ENCODE measurements around the gene AFF2. TPM values are rescaled to one million over a fixed set of nuclear protein-coding genes. Genes with fewer than 3 reads are reported as not detected.

The AFF2 gene
- total and polyA plus RNA-seq, 2 donors (not counting 3 experiments of a cell fraction or from before 2014, with no cell fraction given) = 0.03 to 0.07 TPM

GRCh38 chrX:148856505-148856904 is 356.1 kb downstream of the AFF2 start:
- H3K9me1 ChIP-seq (replicated peaks; ENCODE audit: control insufficient read depth, extremely low read depth, insufficient read depth, low read length) = no peaks in the 10 kb centered on the region
- no TSS peak for BruUV-seq (replicated peaks)
- CTCF ChIA-PET = no interaction called here

More at GRCh38 chrX:148856505-148856904, 356.1 kb downstream of the AFF2 start:
- no peaks in the 10 kb centered on the region for H3K27me3 ChIP-seq (ENCODE audit: control insufficient read depth in 2 of 2, insufficient read depth in 2 of 2, low read length in 2 of 2)
- H3K27ac ChIP-seq (ENCODE audit: insufficient read depth, low read depth, low read length) = no peak overlapping the region
- POLR2A ChIA-PET = no interaction called here
- H3K4me2 ChIP-seq (ENCODE audit: insufficient read depth, low read length) = no peak overlapping the region
- FAIRE-seq (no peak), DNase-seq (ENCODE audit: low read depth, low spot score) (no peak)
- H3K4me1 ChIP-seq (ENCODE audit: control insufficient read depth, extremely low read depth, insufficient read depth, low read length) = no peaks in the 10 kb centered on the region
- H3K4me3 ChIP-seq (replicated peaks in 1 of 3; ENCODE audit: insufficient read depth in 1 of 3, low read depth in 1 of 3, low read length in 3 of 3) = no peak overlapping the region
- no peaks in the 10 kb centered on the region for H3K79me2 ChIP-seq (ENCODE audit: control insufficient read depth, insufficient read depth, low read length)
- intact Hi-C loops (cut with micrococcal nuclease) = no loop called here
- dilution Hi-C loops (cut with MboI; ENCODE audit: extremely low pct_ligation_motif_present, low sequenced_read_pairs) = no loop called here
- no peaks in the 10 kb centered on the region for H3K9me3 ChIP-seq (replicated peaks; ENCODE audit: control insufficient read depth, insufficient read depth, low read length)
- no peaks in the 10 kb centered on the region for H4K20me1 ChIP-seq (replicated peaks; ENCODE audit: control insufficient read depth, extremely low read depth, insufficient read depth, low read length)
- H3K9ac ChIP-seq (replicated peaks; ENCODE audit: extremely low read depth, insufficient read depth, low read length) = no peak overlapping the region
- no peak overlapping the region for H2AFZ ChIP-seq (ENCODE audit: low read depth, low read length)
- no peak for TF ChIP-seq POLR2A (IDR thresholded peaks at IDR 0.05; ENCODE audit: low read depth, low read length)
- TF ChIP-seq MAX (IDR thresholded peaks at IDR 0.05; ENCODE audit: insufficient read depth, insufficient read length) = no peak
- no peak for TF ChIP-seq POLR2AphosphoS5 (IDR thresholded peaks at IDR 0.05; ENCODE audit: insufficient read depth, low read depth, low read length)
- no peak for TF ChIP-seq CTCF (IDR thresholded peaks at IDR 0.05; ENCODE audit: extremely low read depth in 1 of 2, insufficient read depth in 1 of 2, low read depth in 1 of 2, low read length in 2 of 2)
- TF ChIP-seq GATA2 (IDR thresholded peaks at IDR 0.05; ENCODE audit: insufficient read depth, insufficient read length, low read depth, low read length) = no peak
- TF ChIP-seq EZH2 (IDR thresholded peaks at IDR 0.05; ENCODE audit: borderline replicate concordance, low read depth, low read length, severe bottlenecking) = no peak
- no peak for TF ChIP-seq FOS (IDR thresholded peaks at IDR 0.05; ENCODE audit: borderline replicate concordance, insufficient read depth, low read length)
- TF ChIP-seq MYC (IDR thresholded peaks at IDR 0.05; ENCODE audit: low read depth, low read length) = no peak
- no peak for TF ChIP-seq JUN (IDR thresholded peaks at IDR 0.05; ENCODE audit: borderline replicate concordance, insufficient read depth, insufficient read length, low read depth)
- H3K36me3 ChIP-seq (ENCODE audit: control insufficient read depth in 2 of 2, extremely low read depth in 1 of 2, insufficient read depth in 2 of 2, low read length in 2 of 2) = no peaks in the 10 kb centered on the region

Measured in endothelial cell of umbilical vein (primary cell).